B cell (primary cell): ENCODE data around the gene EIF3B. TPM values are rescaled to one million over a fixed set of nuclear protein-coding genes. Genes with fewer than 3 reads are reported as not detected.

Experiments used
- ATAC-seq: fragments of 200-7000 bp; cut with Tn5 transposase; one replicate; pipeline ENCODE4 v1.10.0; 2021; ENCODE audit warnings: low read depth, mild to moderate bottlenecking, moderate number of reproducible peaks, moderate library complexity
- CTCF ChIA-PET: fragments of 350-600 bp; sonication (Branson Sonifier 250); formaldehyde crosslinking; loops from one replicate; lab custom pipeline; 2021; ENCODE audit warnings: antibody characterized with exemption, inconsistent platforms; lab: Charles Lee
- POLR2A ChIA-PET: fragments of 350-600 bp; sonication (Branson Sonifier 250); formaldehyde crosslinking; loops from one replicate; lab custom pipeline; 2021; ENCODE audit warnings: antibody characterized with exemption; lab: Charles Lee
- DNase-seq: peaks from one replicate; pipeline ENCODE4 v3.0.0; 2013
- H2AFZ ChIP-seq: 2 replicates; pipeline ENCODE4 v1.6.1; 2012; ENCODE audit warnings: mild to moderate bottlenecking, low read depth, low read length; ENCODE audit not compliant: insufficient read depth, poor library complexity, severe bottlenecking
- H3K27ac ChIP-seq, 2 donors: 1 replicate in 1 of 2; 2 replicates in 1 of 2; pipeline ENCODE4 v1.5.1; 2012 to 2013; ENCODE audit warnings: low read length in 2 of 2, mild to moderate bottlenecking in 2 of 2, moderate library complexity in 1 of 2
- H3K27me3 ChIP-seq, 4 experiments: fragments of 200-600 bp in 1 of 4; sonication (generic) in 1 of 4; replicated peaks in 1 of 4; 1 replicate in 2 of 4; 2 replicates in 2 of 4; pipeline versions ENCODE4 v1.6.1 to v1.7.0; 2013 to 2016; ENCODE audit warnings: low read length in 3 of 4, mild to moderate bottlenecking in 2 of 4, mixed read lengths in 1 of 4, moderate library complexity in 1 of 4; ENCODE audit not compliant: insufficient read depth in 4 of 4, control insufficient read depth in 3 of 4; ENCODE audit errors: control extremely low read depth in 1 of 4
- H3K36me3 ChIP-seq, 2 experiments: replicated peaks in 1 of 2; 1 replicate in 1 of 2; 2 replicates in 1 of 2; pipeline versions ENCODE4 v1.6.1 to v1.7.1; 2013; ENCODE audit warnings: low read length in 1 of 2; ENCODE audit not compliant: insufficient read depth in 2 of 2, control insufficient read depth in 1 of 2; ENCODE audit errors: control extremely low read depth in 1 of 2, extremely low read depth in 1 of 2
- H3K4me1 ChIP-seq, 2 donors: fragments of 200-600 bp in 1 of 2; sonication (generic) in 1 of 2; 1 replicate in 1 of 2; 2 replicates in 1 of 2; pipeline versions ENCODE4 v1.5.1 to v1.6.1; 2013 to 2017; ENCODE audit warnings: low read length in 2 of 2; ENCODE audit not compliant: control insufficient read depth in 2 of 2, insufficient read depth in 2 of 2
- H3K4me2 ChIP-seq: replicated peaks from 2 replicates; pipeline ENCODE3; 2012; ENCODE audit warnings: mild to moderate bottlenecking, low read depth, low read length; ENCODE audit not compliant: poor library complexity, severe bottlenecking
- H3K4me3 ChIP-seq, 5 experiments: fragments of 200-600 bp in 1 of 5; sonication (generic) in 1 of 5; 1 replicate in 3 of 5; 2 replicates in 2 of 5; pipeline versions ENCODE4 v1.5.1 to v1.7.0; 2011 to 2016; ENCODE audit warnings: low read length in 4 of 5, mild to moderate bottlenecking in 4 of 5, low read depth in 2 of 5, control low read depth in 1 of 5, moderate library complexity in 1 of 5; ENCODE audit not compliant: insufficient read depth in 1 of 5; ENCODE audit errors: control extremely low read depth in 1 of 5, extremely low read depth in 1 of 5
- H3K79me2 ChIP-seq: fragments of 200-600 bp; sonication (generic); one replicate; pipeline ENCODE4 v1.6.0; 2016; ENCODE audit warnings: low read length; ENCODE audit not compliant: control insufficient read depth, insufficient read depth
- H3K9ac ChIP-seq: fragments of 200-600 bp; sonication (generic); 2 replicates; pipeline ENCODE4 v1.6.1; 2017; ENCODE audit warnings: mild to moderate bottlenecking, low read length, moderate library complexity
- H3K9me3 ChIP-seq, 3 donors: one replicate each; pipeline versions ENCODE4 v1.6.1 to v1.7.1; 2013; ENCODE audit warnings: low read length in 2 of 3; ENCODE audit not compliant: control insufficient read depth in 2 of 3, insufficient read depth in 1 of 3; ENCODE audit errors: control extremely low read depth in 1 of 3
- H4K20me1 ChIP-seq: 2 replicates; pipeline ENCODE4 v1.6.0; 2012; ENCODE audit warnings: mild to moderate bottlenecking, low read length; ENCODE audit not compliant: insufficient read depth, control insufficient read depth, poor library complexity, severe bottlenecking
- H3K27ac Mint-ChIP-seq: one replicate; pipeline ENCODE4 v1.8.0; 2021; ENCODE audit warnings: mixed read lengths
- H3K27me3 Mint-ChIP-seq: one replicate; pipeline ENCODE4 v1.8.0; 2021; ENCODE audit warnings: mixed read lengths
- H3K4me1 Mint-ChIP-seq: one replicate; pipeline ENCODE4 v1.8.0; 2021; ENCODE audit warnings: mixed read lengths
- H3K4me3 Mint-ChIP-seq: one replicate; pipeline ENCODE4 v1.8.0; 2021; ENCODE audit warnings: mixed read lengths
- H3K9me3 Mint-ChIP-seq: one replicate; pipeline ENCODE4 v1.8.0; 2022; ENCODE audit warnings: mixed read lengths; ENCODE audit not compliant: insufficient read depth
- CTCF ChIP-seq: fragments of 200-600 bp; IDR thresholded peaks from one replicate; pipeline ENCODE4 v1.8.0; 2022; ENCODE audit warnings: antibody characterized with exemption, mild to moderate bottlenecking
- EZH2 ChIP-seq: IDR thresholded peaks from 2 replicates; pipeline ENCODE4 v1.6.1; 2012; ENCODE audit warnings: borderline replicate concordance, low read depth, mild to moderate bottlenecking, moderate library complexity, low read length; ENCODE audit not compliant: insufficient read depth, poor library complexity, severe bottlenecking
- WGBS: methylation state at CpG from one replicate; pipeline ENCODE4 v1.1.5; 2013; ENCODE audit warnings: missing lambda C conversion rate; ENCODE audit not compliant: insufficient coverage; 5-methylcytosine and 5-hydroxymethylcytosine counted together
- intact Hi-C: fragments of 100-400 bp; cut with micrococcal nuclease; formaldehyde crosslinking; loops from one replicate; pipeline ENCODE4 v1.10.0; 2022
- polyA plus RNA-seq: library from polyadenylated mRNA; depleted of rRNA; stranded (reverse); fragments of >200 nt; gene quantifications from 2 replicates; pipeline ENCODE4 v1.2.3, GENCODE V29; 2012
- total RNA-seq, 2 donors: library from RNA; stranded (reverse); fragments of 120-200 nt in 1 of 2; gene quantifications; 1 replicate in 1 of 2; 2 replicates in 1 of 2; pipeline versions ENCODE4 v1.2.3 to v1.2.4, GENCODE V29; 2013 to 2022

EIF3B gene
- total and polyA plus RNA-seq, 2 donors (not counting 1 experiment from before 2014, with no cell fraction given), result 69.3 to 152 TPM

DNA sequence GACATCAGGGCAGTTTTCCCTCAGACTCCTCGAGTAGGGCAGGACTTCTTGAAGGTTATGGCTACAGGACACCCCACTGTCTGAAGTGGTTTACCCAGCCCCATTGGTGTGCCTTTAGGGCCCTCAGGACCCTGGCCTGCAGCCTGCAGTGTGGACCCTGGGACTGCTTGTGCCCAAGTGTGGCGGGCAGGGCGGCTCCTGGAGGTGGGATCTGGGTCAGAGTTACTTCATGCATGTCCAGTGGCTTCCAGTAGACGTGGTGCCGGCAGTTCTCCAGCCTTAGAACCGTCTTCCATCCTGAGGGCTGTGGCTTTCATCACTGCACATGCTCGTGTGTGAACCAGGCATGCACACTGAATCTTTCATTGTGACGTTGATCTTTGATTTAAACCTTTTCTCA, 16.7 kb downstream of the EIF3B start:
- DNase-seq (no peak), ATAC-seq (no peak)
- Histone ChIP-seq H3K36me3 (peaks cover 7 to 91% of the 10 kb centered on the region in 2 experiments), H2AFZ (no peak overlapping the region), H3K27ac (no peak overlapping the region), H3K4me3 (no peak overlapping the region), H3K4me1 (no peaks in the 10 kb centered on the region), H4K20me1 (peaks cover 53% of the 10 kb centered on the region), H3K9me3 (no peaks in the 10 kb centered on the region), H3K79me2 (peaks cover 78% of the 10 kb centered on the region), H3K9ac (no peak overlapping the region), H3K27me3 (no peaks in the 10 kb centered on the region), H3K4me2 (no peak overlapping the region)
- H3K4me1 Mint-ChIP-seq, result no peaks in the 10 kb centered on the region
- intact Hi-C loops, result no loop called here
- no peaks in the 10 kb centered on the region for H3K27me3 Mint-ChIP-seq
- no peak overlapping the region for H3K27ac Mint-ChIP-seq
- CTCF ChIA-PET, result no interaction called here
- TF ChIP-seq EZH2 (no peak), CTCF (no peak)
- no peaks in the 10 kb centered on the region for H3K9me3 Mint-ChIP-seq
- POLR2A ChIA-PET, result no interaction called here
- H3K4me3 Mint-ChIP-seq, result no peak overlapping the region
- WGBS, result over 99% methylated on average over 7 of the region's 8 CpGs

DNA sequence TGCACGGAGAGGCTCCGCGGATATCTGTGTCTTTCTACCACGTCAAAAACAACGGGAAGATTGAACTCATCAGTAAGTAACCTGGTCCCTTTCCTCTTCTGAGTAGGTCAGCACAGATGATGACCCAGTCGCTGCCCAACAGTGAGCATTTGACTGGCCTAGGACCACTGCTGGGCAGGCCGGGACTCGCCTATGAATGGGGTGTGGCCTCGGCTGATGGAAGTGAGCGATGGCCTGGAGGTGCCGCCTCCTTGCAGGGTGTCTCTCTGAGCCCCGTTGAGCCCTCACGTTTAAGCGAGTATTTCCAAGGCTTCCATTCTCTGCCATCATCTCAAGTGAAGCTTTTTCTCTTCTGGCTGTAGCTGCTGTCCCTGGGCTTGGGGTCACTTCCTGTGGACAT, 18.1 kb downstream of the EIF3B start:
- Histone ChIP-seq H3K9me3 (no peaks in the 10 kb centered on the region), H3K4me1 (no peaks in the 10 kb centered on the region), H3K4me2 (no peak overlapping the region), H2AFZ (no peak overlapping the region), H3K27me3 (no peaks in the 10 kb centered on the region), H3K4me3 (no peak overlapping the region), H3K36me3 (peaks cover 7 to 94% of the 10 kb centered on the region in 2 experiments), H3K27ac (no peak overlapping the region), H3K79me2 (peaks cover 84% of the 10 kb centered on the region), H4K20me1 (peaks cover 59% of the 10 kb centered on the region), H3K9ac (no peak overlapping the region)
- ChIA-PET POLR2A (interaction anchor here (0.5 kb wide), 1 partner anchor 212 kb away, joined by 3 read pairs; no protein-coding TSS in a partner anchor), CTCF (no interaction called here)
- no peak overlapping the region for H3K4me3 Mint-ChIP-seq
- TF ChIP-seq CTCF, result no peak
- no peak for TF ChIP-seq EZH2
- no peaks in the 10 kb centered on the region for H3K9me3 Mint-ChIP-seq
- no peak for DNase-seq
- intact Hi-C loops, result no loop called here
- no peaks in the 10 kb centered on the region for H3K4me1 Mint-ChIP-seq
- H3K27me3 Mint-ChIP-seq, result no peaks in the 10 kb centered on the region
- no peak for ATAC-seq
- no peak overlapping the region for H3K27ac Mint-ChIP-seq
- WGBS, result 98% methylated on average over 14 of the region's 14 CpGs
